ENCODE measurements around the gene SLC2A4RG.
"Not testable (repeated sequence)": the region's sequence is repeated elsewhere in the genome, so short reads cannot be mapped to it uniquely, and the experiment has no call there.

The SLC2A4RG gene

DNA sequence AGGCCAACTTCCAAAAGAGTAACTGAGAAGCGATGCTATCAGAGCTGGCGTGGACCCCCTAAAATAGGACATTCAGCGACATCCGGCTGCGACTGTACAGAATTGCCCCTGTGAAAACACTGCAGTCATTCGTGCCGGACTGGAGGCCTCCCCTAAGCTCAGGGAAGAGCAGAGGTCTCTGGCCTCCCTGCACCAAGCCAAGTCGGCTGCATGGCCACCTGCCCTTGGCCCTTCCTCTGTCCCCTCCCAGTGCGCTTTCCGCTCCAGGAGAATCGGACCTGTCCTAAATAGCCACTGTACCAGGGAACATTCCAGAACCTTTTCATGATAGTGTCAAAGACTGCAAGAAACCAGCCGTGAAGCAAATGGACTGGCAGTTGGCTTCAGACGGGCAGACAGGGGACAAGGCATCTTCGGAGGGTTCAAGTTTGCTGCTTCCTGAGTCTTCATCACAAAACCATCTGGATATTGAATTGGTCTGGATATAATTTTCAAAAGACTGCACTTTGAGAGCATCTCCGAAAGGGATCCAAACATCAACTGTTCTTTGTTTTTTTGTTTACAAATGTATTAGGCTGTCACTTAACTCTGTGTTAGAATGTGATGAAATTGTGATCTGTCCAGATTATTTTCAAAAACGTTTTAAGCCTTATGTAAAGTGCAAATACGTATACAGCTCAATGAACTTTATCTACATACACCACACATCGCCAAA, 16.5 kb downstream of the SLC2A4RG start:
- DNase-seq: no peak

DNA sequence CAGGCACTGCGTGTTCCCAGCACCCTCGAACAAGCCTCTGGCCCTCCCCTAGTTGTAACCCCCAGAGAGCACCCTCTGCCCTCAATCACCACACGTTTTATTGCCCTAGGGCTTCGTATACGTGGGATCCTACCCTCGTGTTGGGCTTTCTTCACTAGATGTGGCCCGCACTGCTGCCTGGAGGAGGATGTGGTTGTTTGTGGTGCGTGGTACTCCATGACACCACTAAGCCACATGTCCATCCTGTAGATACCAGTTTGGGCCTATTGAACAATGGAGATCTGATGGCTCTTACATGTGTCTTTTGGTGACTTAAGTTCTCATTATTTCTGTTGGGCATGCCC, 17.0 kb downstream of the SLC2A4RG start:
- DNase-seq: no peak

DNA sequence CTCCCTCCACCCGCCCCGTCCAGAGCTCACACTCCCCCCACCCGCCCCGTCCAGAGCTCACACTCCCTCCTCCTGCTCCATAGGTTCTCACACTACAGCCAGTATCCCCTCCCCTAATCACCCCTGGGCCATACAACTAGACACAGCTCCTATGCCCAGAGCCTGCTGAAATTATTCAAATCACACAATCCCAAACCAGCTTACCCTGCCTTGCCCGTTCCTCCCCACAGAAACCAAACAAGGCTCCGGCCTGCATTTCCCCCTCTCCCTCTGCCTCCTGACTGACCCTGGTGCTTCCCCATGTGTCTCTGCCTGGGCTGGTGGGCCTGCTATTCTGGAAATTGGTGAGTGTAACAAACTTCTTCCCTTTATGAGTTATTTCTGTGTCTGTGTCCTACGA, 18.6 kb downstream of the SLC2A4RG start:
- no peak for DNase-seq

DNA sequence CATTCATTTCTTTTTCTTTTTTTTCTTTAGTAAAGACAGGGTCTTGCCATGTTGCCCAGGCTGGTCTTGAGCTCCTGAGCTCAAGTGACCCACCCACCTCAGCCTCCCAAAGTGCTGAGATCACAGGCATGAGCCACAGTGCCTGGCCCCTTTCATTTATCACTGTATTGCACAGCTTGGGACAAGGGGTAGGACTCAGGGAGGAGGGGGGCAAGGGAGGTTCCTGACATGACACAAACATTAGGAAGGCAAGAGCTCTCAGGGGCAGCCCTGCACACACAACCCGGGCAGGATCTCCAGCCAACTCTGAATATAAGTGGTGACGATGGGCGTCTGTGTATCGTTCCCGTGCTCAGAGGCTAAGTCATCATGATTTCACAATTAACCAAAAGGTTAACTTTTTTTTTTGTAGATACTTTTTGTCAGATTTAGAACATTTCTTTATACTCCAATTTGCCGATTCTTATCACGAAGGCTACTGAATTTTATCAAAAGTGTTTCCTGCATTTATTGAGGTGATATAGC, 19.9 kb downstream of the SLC2A4RG start:
- no peak for DNase-seq

DNA sequence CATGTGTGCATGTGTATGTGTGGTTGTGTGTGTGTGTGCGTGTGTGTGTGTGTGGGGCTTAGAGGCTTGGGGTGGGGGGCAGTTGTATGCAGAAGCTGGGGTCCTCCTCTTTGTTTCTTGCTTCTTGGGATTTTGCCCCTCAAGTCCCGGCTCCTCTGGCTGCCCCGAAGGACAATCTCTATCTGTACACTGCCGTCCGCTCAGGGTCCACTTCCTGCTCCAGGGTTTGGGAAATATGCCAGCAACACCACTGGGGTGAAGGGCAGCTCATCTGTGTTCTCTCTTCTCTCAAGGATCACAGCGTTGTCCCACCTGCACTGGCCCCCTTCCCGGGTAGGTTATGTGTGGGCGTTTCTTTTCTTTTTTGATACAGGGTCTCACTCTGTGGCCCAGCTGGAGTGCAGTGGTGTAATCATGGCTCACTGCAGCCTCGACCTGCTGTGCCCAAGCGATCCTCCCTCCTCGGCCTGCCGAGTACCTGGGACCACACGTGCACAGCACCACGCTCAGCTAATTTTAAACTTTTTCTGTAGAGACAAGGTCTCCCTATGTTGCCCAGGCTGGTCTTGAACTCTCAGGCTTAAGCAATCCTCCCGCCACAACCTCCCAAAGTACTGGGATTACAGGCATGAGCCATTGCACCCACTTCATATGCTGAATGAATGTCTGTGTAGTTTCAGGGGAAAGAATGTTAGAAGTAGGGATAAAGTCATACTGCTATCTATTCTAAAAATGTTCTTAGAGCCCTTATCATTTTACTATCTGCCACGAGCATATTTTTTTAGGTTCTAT, 25.7 kb downstream of the SLC2A4RG start:
- no peak for DNase-seq

DNA sequence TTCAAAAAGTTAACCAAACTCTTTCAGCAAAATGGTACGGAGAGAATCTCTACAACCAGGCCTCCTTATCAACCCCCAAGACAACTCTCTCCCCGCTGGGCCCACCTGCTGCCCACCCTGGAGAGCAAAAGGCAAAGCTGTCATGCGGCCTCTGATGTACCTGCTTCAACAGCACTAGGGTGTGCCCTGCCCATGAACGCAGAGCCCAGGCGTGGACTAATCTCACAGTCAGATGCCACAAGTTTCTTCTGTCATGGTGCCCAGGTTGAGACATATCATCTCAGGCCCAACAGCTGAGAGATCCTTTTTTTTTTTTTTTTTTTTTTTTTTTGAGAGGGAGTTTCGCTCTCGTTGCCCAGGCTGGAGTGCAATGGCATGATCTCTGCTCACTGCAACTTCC, 26.3 kb downstream of the SLC2A4RG start:
- DNase-seq: no peak

DNA sequence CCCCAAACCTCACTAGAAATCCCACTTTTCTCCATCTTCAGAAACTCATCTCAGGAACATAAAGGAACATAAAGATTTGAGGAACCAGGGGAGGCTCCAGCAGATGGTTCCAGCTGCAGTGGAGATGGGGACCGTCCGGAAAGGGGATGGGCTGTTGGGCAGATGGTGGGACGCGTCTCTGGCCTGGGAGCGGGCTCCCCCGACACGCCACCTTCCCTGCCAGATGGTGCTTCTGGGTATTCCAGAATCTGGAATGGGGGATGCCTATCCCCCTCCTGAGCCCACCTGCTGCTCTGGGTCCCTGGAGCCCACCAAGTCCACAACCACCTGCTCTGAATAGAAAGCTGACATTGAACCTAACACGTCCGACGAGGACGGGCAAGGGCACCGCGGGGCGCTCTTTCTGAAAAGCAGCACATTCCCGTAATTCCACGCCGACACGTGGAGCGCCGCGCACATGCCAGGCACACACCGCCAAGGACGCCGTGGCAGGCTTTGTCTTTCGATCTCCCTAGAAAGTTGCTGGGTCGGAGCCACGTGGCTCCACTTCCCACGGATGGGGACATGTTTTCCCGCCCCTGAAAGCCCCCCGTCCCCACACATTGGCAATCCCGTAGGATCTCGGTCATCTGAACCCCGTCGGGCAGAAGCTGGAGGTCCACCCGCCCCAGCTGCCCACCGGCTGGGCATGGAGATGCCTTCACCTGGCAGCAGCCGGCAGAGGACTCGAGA, 27.3 kb downstream of the SLC2A4RG start:
- no peak for DNase-seq

DNA sequence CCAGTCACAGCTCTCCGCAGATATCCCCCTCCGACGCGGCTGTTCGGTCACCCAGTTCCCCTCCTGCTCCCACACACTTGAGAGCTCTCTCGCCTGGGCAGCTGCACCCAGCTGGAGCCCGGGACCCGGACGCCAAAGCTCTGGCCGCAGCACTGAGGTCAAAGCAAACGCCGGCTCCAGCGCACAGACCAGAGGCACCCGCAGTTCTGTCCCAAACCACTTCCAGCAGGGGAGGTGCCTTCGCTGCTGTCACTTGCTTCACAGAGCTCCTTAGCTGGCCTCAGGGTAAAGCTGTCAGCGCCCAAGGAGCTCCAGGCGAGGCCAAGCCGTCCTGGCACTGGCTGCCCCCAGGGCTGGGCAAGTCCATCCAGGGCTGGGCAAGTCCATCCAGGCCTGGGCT, 27.9 kb downstream of the SLC2A4RG start:
- no peak for DNase-seq

DNA sequence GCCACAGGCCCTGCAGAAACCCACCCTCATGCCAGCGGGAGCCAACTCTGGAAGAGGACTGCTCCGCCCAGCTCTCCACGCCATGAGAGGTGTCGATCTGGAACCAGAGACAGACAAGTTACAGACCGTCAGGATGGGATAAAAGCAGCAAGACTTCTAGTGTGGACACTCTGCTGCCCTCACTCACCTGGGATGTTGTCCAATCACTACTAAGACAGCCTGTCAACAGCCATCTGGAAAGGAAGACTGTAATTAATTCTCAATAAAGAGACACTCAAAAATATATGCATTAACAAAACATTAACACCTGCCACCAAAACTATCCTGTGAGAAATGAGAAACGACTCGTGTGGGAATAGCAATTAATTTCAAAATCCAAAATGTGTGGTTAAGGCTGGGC, 28.3 kb downstream of the SLC2A4RG start:
- DNase-seq: no peak

DNA sequence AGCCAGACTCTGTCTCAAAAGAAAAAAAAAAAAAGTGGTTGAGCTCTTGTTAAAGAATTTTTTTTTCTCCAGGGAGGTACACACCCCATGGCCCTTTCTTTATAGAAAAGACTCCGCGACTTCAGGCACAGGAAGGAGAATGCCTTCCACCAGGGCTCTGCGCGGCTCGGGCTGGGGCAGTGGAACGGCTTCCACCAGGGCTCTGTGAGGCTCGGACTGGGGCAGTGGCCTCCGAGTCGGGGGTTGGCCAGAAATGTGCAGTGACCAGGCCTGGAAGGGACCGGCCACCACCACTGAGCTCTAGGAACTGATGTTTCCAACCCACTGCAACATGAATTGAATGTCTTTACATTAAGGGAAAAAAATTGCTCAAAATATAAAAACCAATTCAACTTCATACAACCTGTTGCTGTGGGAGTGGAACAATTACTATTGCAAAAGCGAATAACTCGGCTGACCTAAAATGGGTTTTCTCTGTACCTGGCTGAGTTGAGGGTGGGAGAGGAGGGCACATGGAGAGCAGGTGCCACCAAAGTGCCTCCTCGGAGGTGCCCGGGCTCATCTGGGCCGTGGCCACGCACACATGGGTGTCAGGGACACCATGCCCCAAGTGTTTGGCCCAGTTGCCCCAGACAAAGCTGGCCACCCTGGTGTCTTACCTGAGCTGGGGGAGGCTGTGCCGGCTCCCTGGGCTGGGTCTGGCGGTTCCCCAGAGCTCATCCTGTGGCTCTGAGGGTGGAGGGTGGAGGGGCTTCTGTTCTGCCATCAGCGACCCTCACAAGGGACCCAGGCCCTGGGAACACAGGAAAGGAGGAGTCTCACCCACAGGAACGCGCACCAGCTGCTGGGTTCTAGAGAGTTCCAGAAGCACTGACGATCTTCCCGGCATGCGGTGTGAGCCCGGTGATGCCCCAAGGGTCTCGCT, 29.3 kb downstream of the SLC2A4RG start:
- DNase-seq: no peak

DNA sequence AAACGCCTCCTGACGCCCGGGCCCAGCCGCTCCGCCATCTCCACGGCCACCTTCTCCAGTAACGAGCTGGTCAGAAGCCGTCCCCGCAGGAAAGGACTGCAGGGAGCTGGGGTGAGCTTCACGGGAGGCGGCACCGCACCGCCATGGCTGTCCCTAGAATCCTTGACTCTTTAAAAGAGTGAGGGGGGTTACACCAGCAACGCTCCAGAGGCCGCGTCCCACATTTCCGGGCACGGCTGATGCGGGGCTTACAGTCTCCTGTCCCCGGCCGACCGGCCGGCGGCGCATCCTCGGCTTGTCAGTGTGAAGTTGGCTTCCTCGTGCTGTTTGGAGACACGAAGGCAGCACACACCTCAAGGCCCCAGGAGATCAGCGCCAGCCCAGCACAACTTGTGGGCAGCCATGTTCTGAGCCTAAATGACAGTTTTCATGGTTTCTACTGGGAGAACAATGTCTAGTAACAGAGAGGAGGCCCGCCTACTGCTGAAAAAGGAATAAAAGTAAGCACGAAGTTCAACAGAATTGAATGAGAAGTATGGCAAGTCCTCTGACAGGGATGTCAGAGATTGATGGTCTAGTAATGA, 30.4 kb downstream of the SLC2A4RG start:
- no peak for DNase-seq

DNA sequence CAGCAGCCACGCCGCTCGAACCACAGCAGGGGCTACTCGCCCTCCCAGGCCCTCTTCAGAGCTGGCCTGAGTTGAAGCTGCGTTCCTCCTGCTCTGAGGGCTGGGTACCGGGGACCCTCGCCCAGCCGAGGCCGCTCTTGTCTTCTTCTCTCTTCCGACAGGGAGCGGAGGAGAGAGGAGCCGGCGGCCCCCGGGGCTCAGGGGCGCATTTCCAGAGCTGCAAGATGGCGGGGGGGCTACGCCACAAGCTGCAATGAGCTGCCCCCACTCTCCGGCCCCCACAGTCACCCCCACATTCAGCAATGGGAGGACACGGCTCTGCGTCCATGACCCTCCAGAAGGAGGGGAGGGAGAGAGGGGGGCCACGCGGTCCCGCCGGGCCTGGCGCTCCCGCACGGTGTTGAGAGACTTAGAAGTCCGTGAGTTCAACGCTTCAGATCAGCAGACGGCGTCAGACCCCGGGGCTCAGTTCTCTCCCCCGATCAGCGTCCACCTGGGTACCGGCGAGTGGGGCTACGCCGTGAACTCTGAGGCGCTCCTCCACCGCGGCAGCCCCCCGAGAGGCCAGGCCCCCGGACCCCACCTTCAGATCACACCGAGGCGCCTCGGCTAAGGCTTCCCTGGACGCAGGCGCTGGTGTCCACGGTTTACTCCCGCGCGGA, 31.6 kb downstream of the SLC2A4RG start:
- DNase-seq: no peak

DNA sequence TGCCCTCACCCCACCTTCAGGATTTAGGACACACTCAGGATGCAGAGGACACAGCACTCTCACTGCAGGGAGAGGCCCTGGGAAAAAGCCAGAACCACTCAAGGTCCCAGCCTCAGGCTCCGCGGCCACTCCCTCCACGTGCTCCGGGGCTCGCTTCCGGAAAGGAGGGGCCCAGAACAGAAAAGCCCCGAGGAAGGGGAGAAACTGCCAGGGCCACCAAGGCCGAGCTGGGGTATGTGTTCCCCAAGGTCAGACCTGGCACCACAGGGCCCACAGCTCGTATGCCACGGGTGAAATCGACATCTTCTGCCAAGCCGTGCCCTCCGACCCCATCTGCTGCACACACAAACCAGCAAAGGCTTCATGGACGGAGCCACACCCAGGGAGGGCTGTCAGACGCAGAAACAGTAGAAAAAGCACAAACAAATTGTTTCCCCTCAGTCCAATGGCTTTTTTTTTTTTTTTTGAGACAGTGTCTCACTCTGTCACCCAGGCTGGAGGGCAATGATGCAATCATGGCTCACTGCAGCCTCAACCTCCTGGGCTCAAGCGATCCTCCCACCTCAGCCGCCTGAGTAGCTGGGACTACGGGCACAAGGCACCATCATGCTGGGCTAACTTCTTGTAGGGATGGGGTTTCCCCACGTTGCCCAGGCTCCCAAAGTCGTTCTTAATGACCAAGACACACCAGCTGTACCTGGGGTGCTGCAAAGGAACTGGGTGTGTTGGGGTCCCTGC, 33.4 kb downstream of the SLC2A4RG start:
- DNase-seq: no peak

DNA sequence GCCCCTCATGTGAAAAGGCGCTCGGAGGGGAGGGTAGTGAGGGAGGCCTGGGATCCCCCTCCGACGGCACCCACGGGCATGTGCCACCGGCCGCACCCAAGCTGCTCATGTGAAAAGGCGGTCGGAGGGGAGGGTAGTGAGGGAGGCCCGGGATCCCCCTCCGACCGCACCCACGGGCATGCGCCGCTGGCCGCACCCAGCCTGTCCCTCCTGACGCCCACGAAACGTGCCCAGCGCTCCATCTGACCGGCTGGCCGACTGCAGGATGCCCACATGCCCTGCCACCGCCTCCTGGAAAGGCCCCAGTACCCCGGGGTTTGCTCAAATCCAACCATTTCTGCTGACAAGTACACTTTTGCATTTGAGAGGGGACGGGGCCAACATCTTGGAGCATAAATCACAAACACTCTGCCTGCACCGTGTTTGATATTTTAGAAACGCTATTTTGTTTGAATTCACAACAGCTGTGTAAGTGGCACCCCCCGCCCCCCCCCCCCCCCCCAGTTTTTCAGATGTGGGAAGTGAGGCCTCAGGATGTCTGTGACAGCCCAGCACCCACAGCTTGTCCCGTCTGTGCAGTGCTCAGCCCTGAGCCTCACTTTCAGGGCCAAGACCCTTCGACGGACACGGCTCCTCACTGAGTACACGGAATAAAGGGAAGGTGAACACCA, 34.1 kb downstream of the SLC2A4RG start:
- no peak for DNase-seq

DNA sequence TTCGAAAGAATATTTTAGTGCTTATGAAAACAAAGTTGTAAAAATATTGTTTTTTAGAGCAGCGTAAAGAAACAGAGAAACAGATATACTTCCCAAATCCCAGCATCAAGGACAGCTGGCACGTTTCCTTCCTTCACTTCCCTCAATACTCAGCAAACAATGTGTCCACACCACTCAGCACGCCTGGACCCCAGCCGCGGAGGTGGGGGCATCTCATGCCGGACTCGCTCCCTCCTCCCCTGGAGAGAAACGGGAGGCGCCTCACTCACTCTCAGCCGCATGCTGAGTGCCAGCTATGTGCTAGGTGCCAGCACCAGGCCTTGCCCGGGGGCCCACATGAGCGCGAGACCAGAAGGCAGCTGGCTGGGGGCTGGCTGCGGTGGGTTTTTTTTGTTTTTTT, 34.7 kb downstream of the SLC2A4RG start:
- no peak for DNase-seq

DNA sequence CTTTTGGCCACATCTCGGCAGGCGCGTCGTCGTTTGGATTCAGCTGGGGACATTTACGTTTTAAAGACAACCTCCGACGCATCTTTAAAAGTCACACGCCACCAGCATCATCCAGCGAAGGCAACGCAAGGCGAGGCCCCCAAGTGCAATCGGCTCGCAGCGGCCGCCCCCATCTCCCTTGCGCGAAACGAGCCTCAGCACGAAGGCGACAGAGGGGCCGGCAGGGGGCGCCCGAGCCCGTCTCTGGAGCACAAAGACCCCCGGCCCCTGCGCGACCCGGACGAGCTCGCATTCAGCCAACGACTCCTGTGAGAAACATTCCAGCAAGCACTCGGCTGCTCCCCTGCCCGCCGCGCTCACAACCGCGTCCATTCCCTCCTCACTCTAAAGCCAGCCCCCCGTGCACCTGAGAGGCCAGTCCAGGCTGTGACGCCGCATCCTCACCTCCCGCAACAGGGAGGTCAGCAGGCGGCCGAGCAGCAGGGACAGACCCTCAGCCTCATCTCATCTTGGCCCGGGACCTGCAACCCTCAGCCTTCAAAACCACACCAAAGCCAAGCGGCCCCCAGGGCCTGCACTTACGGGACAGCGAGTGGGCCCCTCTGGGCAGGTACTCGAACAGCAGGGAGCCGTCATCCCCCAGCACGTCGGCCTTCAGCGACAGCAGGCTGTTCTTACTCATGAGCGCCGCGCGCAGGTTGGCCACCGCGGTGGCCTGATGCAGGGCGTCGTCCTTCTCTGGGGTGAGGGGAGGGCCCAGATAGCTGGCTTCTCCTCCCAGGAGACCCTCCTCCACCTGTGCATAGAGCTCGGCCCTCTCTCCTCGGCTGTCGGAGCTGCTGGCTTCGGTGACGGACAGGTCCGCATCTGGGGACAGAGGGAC, 35.8 kb downstream of the SLC2A4RG start:
- no peak for DNase-seq

DNA sequence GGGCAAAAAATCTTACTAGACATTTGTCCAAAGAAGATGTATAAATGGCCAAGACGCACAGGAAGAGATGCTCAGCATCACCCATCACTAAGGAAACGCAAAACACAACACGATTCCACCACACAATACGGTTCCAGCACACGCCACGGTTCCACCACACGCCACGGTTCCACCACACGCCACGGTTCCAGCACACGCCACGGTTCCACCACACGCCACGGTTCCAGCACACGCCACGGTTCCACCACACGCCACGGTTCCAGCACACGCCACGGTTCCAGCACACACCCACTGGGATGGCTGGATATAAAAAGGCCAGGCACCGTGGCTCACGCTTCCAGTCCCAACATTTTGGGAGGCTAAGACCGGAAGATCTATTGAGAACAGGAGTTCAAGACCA, 37.3 kb downstream of the SLC2A4RG start:
- DNase-seq: not testable (repeated sequence)

DNA sequence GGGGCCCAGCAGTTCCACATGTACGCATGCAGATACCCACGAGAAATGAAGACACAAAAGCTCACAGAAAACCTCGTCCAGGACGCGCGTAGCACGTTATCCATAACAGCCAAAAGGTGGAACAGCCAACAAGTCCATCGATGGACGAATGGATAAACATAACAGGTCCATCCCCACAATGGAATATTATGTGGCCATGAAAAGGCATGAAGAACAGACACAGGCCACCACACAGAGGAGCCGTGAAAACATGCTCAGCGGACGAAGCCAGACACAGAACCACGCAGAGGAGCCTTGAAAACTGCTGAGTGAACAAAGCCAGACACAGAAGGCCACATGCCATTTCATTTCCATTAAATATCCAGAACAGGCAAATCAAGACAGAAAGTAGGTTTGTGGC, 38.0 kb downstream of the SLC2A4RG start:
- DNase-seq: no peak

DNA sequence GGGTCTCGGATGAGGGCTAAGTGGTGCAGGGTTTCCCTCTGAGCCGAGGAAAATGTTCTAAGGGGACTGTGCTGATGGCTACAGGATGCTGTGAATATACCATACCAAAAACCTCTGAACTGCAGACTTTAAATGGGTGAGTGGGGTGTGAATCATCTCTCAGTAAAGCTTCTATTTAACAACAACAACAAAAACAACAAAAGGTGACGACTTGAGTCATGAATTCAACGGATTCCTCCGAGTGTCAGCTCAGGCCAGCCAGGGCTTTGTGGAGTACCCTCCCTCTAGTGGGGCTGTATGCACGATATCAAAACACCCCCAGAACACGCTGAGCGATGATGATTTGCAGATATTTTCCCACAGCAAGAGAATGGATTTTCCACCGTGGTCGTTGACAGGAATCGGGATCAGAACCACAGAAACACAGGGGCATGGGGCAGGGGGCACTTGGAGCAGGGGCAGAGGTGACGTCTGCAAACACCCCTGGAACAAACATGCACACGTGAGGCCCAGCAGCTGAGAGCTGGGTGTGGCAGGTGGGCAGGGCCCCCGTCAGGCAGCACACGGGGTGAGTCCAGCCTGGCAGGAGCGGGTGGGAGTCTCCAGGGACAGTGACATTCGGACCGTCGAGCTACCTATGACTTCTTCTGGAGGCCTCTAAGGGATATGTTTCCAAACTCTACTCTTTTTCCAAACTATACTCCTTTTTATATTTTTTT, 38.6 kb downstream of the SLC2A4RG start:
- DNase-seq: no peak
